SJCRH30 (cell line): Measurements from ENCODE around the gene CYP2W1. TPM values are rescaled to one million over a fixed set of nuclear protein-coding genes. Genes with fewer than 3 reads are reported as not detected.
"Not testable (repeated sequence)": the region's sequence is repeated elsewhere in the genome, so short reads cannot be mapped to it uniquely, and the experiment has no call there.

ENCODE experiments used
- DNase-seq, 2 experiments: peaks; one replicate each; pipeline ENCODE4 v3.0.0-alpha.2; 2015 to 2020
- H3K27ac ChIP-seq: fragments of 250-450 bp; sonication (Bioruptor Pico); 2 replicates; pipeline ENCODE4 v1.5.1; 2020; ENCODE audit warnings: mild to moderate bottlenecking, moderate library complexity
- H3K27me3 ChIP-seq: fragments of 250-450 bp; sonication (Bioruptor Pico); 2 replicates; pipeline ENCODE4 v1.5.1; 2020; ENCODE audit warnings: mild to moderate bottlenecking, moderate library complexity
- H3K36me3 ChIP-seq: fragments of 250-450 bp; sonication (Bioruptor Pico); 2 replicates; pipeline ENCODE4 v1.5.1; 2020; ENCODE audit warnings: mild to moderate bottlenecking, moderate library complexity
- H3K4me1 ChIP-seq: fragments of 250-450 bp; sonication (Bioruptor Pico); 2 replicates; pipeline ENCODE4 v1.5.1; 2020; ENCODE audit warnings: mild to moderate bottlenecking, moderate library complexity
- H3K4me3 ChIP-seq: fragments of 250-450 bp; sonication (Bioruptor Pico); 2 replicates; pipeline ENCODE4 v1.5.1; 2020; ENCODE audit warnings: mild to moderate bottlenecking, moderate library complexity
- H3K9me3 ChIP-seq: fragments of 250-450 bp; sonication (Bioruptor Pico); replicated peaks from 2 replicates; pipeline ENCODE4 v1.5.1; 2020; ENCODE audit warnings: mild to moderate bottlenecking, moderate library complexity
- total RNA-seq: library from RNA; depleted of rRNA; stranded (reverse); fragments of >200 nt; shearing (Covaris generic); gene quantifications from 2 replicates; pipeline ENCODE4 v1.2.3, GENCODE V29; 2014

CYP2W1 gene
- total RNA-seq, 1 experiment from 2014 or later, result not detected

- H3K4me1 ChIP-seq, result no peaks in the 10 kb centered on the region
- no peaks in the 10 kb centered on the region for H3K36me3 ChIP-seq
- DNase-seq, result no peak
- H3K9me3 ChIP-seq, result no peaks in the 10 kb centered on the region
- no peak overlapping the region for H3K4me3 ChIP-seq
- no peaks in the 10 kb centered on the region for H3K27me3 ChIP-seq
- no peak overlapping the region for H3K27ac ChIP-seq
Observed at GRCh38 chr7:958221-959200, 24.5 kb upstream of the CYP2W1 start.

DNA sequence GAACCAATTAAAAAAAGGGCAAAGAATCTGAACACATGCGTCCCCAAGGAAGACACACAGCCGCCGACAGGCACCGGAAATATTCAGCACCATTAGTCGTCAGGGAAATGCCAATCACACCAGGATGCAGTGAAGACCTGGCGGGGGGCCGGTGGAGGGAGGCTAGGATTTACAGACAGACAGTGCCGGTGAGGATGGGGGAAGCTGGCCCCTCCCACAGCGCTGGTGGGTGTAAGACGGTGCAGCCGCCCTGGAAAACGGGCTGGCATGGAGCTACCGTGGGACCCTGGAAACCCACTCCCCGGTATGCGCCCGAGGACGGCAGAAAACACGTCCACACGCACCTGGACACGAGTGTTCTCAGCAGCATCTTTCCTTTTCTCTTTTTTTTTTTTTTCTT lies 23.7 kb upstream of the CYP2W1 start:
- Histone ChIP-seq H3K4me1 (no peaks in the 10 kb centered on the region), H3K27me3 (no peaks in the 10 kb centered on the region), H3K9me3 (no peaks in the 10 kb centered on the region), H3K36me3 (no peaks in the 10 kb centered on the region), H3K4me3 (no peak overlapping the region), H3K27ac (no peak overlapping the region)
- no peak for DNase-seq

GRCh38 chr7:959740-960139 lies 23.2 kb upstream of the CYP2W1 start:
- H3K4me1 ChIP-seq, H3K4me3 ChIP-seq, H3K9me3 ChIP-seq, H3K27me3 ChIP-seq, H3K27ac ChIP-seq, DNase-seq, H3K36me3 ChIP-seq: not testable (repeated sequence)

DNA sequence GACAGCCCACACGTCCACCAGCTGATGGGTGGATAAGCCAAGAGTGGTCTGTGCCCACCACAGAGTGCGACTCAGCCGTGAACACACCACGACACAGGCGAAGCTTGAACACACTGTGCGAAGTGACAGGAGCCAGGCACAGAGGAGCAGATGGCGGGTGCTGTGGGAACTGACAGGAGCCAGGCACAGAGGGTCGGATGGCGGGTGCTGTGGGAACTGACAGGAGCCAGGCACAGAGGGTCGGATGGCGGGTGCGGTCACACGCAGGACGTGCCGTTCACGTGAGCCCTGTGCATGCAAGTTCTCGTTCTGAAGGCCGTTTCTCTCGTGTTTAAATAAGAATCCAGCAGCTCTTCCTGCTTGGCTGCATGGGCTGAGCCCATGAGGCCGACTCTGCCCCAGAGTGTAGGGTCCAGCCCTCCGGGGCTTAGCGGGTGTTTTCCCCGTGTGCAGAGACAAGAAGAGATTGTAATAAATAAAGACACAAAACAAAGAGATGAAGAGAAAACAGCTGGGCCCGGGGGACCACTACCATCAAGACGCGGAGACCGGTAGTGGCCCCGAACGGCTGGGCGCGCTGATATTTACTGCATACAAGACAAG lies 22.6 kb upstream of the CYP2W1 start:
- no peak overlapping the region for H3K4me3 ChIP-seq
- H3K36me3 ChIP-seq, result no peaks in the 10 kb centered on the region
- H3K9me3 ChIP-seq, result no peaks in the 10 kb centered on the region
- no peaks in the 10 kb centered on the region for H3K27me3 ChIP-seq
- H3K27ac ChIP-seq, result no peak overlapping the region
- no peak for DNase-seq
- no peaks in the 10 kb centered on the region for H3K4me1 ChIP-seq

DNA sequence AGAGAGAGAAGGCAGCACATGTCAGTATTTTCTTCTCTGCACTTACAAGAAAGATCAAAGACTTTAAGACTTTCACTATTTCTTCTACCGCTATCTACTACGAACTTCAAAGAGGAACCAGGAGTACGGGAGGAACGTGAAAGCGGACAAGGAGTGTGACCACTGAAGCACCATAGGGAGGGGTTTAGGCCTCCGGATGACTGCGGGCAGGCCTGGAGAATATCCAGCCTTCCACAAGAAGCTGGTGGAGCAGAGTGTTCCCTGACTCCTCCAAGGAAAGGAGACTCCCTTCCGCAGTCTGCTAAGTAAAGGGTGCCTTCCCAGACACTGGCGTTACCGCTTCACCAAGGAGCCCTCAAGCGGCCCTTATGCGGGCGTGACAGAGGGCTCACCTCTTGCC lies 22.0 kb upstream of the CYP2W1 start:
- H3K4me3 ChIP-seq, H3K4me1 ChIP-seq, H3K36me3 ChIP-seq, H3K27me3 ChIP-seq, H3K27ac ChIP-seq, H3K9me3 ChIP-seq, DNase-seq: not testable (repeated sequence)

- H3K36me3 ChIP-seq, result no peaks in the 10 kb centered on the region
- no peaks in the 10 kb centered on the region; the same call in 1 of the 2 replicates for H3K4me1 ChIP-seq
- no peaks in the 10 kb centered on the region for H3K27me3 ChIP-seq
- DNase-seq, result no peak
- H3K4me3 ChIP-seq, result no peak overlapping the region
- no peaks in the 10 kb centered on the region for H3K9me3 ChIP-seq
- no peak overlapping the region for H3K27ac ChIP-seq
Observed at GRCh38 chr7:961546-962400, 21.2 kb upstream of the CYP2W1 start.

DNA sequence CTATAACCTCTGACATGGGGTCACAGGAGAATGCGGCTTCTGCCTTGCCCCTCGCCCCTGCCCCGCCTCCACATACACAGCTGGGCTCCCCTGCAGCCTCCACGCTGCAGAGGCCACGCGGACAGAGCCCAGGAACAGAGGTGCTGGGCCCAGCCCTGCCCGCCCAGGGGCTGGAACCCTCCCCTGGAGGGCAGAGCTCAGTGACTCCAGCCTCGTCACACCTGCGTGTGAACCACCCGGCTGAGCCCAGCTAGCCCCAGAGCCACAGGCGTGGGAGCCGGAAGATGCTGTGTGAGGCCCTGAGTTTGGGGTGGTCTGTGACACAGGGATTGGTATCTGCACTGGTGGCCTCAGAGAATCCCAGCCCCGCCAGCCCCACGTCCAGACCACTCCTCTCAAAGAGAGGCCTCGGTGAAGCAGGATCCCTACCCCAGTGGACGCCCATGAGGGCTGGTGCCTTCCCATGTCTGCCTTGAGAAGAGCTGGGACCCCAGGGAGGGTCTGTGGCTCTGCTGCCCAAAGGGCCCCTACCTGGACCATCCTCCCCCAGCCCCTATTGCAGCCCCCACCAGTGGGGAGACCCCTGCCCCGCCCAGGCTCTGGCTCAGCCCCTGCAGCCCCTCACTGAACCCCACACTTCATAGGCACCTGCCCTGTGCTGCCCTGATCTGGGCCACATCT lies 20.4 kb upstream of the CYP2W1 start:
- H3K4me1 ChIP-seq, result no peaks in the 10 kb centered on the region; the same call in 1 of the 2 replicates
- no peak overlapping the region for H3K27ac ChIP-seq
- no peaks in the 10 kb centered on the region for H3K9me3 ChIP-seq
- no peaks in the 10 kb centered on the region for H3K27me3 ChIP-seq
- no peak for DNase-seq
- no peaks in the 10 kb centered on the region for H3K36me3 ChIP-seq
- no peak overlapping the region for H3K4me3 ChIP-seq

DNA sequence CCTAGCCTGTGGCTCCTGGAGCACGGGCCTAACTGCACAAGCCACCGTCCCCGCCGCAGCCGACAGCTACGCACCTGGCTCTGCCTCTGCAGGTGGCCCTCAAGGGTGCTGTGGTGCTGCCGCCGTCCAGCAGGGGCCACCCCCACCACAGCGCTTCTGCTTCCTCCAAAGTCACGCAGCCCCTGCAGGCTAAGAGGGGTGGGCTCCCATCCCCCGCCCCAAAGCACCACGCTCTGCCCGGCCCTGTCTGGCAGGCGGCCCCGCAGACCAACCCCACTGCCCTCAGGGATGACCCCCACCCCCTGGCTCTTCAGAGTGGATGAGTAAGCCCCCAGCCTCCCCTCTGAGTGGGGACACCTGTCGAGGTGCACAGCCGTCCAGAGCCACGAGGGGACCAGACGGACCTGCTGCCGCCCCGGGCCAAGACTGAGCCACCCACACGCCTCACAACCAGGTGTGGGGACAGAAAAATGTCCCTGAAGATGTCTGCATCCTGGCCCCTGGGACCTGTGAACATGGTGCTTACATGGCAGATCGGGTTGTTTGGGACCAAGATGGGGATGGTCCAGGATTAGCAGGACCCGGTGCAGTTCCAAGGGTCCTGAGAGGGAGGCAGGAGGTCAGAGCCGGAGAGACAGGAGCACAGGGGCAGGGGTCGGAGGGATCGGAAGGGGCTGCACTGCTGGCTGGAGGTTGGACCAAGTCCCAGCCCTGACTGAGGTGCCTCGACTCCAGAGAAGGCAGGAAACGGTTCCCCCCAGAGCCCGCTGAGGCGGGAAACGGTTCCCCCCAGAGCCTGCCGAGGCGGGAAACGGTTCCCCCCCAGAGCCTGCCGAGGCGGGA lies 19.5 kb upstream of the CYP2W1 start:
- Histone ChIP-seq H3K4me3 (no peak overlapping the region), H3K4me1 (no peaks in the 10 kb centered on the region; the same call in 1 of the 2 replicates), H3K9me3 (no peaks in the 10 kb centered on the region), H3K27me3 (no peaks in the 10 kb centered on the region), H3K27ac (no peak overlapping the region), H3K36me3 (no peaks in the 10 kb centered on the region)
- no peak for DNase-seq

DNA sequence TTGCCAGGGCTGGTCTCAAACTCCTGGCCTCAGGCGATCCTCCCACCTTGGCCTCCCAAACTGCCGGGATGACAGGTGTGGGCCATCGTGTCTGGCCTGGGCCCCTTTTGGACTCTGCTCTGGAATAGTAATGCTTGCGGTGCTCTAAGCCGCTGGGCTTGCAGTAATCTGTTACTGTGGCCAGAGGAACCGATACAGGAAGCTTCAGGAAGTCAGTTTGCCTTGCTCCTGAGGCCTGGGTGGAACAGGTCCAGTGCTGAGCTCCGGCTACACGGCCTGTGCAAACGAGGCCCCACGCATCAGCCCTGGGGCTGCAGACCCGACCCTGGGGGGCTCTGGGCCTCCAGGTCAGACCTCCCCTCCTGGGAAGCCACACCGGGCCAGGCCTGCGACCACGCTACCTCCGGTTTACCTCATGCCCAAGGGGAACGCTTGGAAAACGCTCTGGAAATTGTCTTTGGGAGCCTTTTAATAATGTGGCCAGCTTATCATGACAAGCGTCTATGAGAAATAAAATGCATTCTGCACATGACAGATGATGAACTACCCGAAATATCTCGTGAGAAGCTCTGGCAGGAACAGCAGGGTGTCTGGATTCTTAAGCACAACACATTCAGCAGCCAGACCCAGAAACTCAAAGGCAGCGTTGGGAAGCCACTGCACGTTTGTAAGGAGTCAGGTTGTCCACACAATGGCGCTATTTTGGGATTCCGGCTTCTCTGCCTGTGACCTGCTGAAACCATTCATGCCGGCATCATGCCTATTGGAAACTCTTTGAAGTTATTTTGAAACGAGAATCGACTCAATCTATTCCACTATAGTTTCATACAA lies 18.4 kb upstream of the CYP2W1 start:
- H3K4me1 ChIP-seq, result no peaks in the 10 kb centered on the region; the same call in 1 of the 2 replicates
- no peak overlapping the region for H3K4me3 ChIP-seq
- no peak overlapping the region for H3K27ac ChIP-seq
- DNase-seq, result no peak
- H3K27me3 ChIP-seq, result no peaks in the 10 kb centered on the region
- H3K36me3 ChIP-seq, result no peaks in the 10 kb centered on the region
- no peaks in the 10 kb centered on the region for H3K9me3 ChIP-seq

DNA sequence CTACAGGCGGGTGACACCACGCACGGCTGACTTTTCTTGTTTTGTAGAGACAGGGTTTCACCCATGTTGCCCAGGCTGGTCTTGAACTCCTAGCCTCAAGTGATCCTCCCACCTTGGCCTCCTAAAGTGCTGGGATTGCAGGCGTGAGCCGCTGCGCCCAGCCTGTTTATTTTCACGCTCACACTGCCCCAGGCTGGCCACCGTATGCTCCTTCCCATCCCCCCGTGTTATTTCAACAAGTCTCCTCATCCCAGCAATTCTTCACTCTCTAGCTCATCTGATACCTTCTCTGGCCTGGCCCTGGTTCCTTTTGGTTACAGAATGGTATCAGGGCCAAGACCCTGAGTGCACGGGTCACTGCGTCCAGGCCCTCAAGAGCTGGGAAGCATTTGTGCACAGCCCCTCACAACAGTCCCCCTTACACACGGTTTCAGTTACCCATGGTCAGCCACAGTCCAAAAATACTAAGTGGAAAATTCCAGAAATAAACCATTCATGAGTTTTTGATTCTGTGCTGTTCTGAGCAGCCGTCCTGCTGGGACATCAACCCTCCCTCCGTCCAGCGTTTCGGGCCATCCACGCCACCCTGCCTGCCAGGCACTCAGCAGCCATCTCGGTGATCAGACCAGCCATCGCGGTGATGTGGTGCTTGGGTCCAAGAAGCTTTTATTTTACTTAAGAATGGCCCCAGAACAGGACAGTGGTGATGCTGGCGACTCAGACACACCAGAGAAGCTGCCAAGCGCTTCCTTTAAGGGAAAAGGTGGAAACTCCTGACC lies 16.5 kb upstream of the CYP2W1 start:
- H3K27ac ChIP-seq, result no peak overlapping the region
- DNase-seq, result no peak
- no peak overlapping the region for H3K4me3 ChIP-seq
- H3K4me1 ChIP-seq, result no peaks in the 10 kb centered on the region; the same call in 1 of the 2 replicates
- H3K36me3 ChIP-seq, result no peaks in the 10 kb centered on the region
- H3K9me3 ChIP-seq, result no peaks in the 10 kb centered on the region
- H3K27me3 ChIP-seq, result no peaks in the 10 kb centered on the region

DNA sequence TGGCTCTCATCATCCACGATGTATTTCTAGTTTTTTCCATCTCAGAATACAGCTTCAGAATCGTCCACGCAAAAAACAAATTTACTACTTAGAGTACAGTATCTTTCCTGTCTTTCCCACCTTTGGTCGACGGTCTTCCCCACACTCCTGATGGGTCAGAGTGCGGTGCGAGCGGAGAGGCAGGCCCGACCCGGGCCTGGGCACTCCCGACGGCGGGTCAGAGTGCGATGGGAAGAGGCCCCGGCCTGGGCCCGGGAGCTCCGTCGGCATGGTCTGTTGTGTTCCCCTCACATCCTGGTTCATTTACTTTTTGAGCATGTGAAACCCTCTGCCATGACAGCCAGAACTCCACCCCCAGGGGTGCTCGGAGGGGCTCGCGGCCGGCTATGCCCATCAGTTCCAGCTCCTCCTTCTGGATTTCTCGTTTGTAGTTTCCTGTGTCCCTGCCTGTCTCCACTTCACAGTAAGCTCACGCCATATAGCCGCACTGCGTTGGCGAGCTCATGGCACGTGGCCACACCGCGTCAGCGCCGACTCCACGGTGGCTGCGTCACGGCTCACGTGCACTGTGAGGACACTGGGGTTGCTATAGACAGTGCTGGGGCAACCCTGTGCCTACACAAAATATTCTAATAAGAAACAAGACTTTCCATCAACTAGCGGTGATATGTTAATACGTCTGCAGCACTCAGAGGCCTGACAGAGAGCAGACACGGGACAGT lies 15.5 kb upstream of the CYP2W1 start:
- Histone ChIP-seq H3K9me3 (no peaks in the 10 kb centered on the region), H3K27me3 (no peaks in the 10 kb centered on the region), H3K27ac (no peak overlapping the region), H3K4me1 (no peaks in the 10 kb centered on the region; the same call in 1 of the 2 replicates), H3K4me3 (no peak overlapping the region), H3K36me3 (no peaks in the 10 kb centered on the region)
- DNase-seq, result no peak
